HG03565 (cell line): ENCODE data around the gene OSBPL3.

Experiments used
- ATAC-seq: cut with Tn5 transposase; IDR thresholded peaks from one replicate; pipeline ENCODE4 v1.9.1; 2021; ENCODE audit warnings: mild to moderate bottlenecking, moderate library complexity; ENCODE audit not compliant: unreplicated experiment

Gene OSBPL3

GRCh38 chr7:24833549-24833948 is 146.4 kb downstream of the OSBPL3 start:
- ATAC-seq, result no peak

DNA sequence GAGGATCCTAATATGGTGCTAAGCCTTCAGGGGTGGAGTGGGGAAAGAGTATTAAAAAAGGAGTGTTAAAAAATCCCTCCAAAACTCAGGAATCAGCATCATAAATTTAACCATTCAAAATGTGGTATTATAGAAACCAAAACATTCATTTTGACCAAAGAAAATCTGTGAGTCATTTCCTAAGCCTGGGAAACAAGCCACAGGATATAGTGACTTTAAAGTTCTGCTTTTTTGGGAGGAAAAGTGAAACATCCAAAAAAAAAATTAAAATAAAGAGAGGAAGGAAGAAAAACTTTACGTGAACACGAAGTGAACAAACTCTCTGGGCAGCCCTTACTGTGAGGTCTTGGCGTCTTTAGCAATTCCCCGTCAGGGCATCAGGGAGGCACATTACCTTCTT is 148.7 kb downstream of the OSBPL3 start:
- ATAC-seq, result no peak

- ATAC-seq, result no peak
Measured at GRCh38 chr7:24830440-24831050, 149.4 kb downstream of the OSBPL3 start.

DNA sequence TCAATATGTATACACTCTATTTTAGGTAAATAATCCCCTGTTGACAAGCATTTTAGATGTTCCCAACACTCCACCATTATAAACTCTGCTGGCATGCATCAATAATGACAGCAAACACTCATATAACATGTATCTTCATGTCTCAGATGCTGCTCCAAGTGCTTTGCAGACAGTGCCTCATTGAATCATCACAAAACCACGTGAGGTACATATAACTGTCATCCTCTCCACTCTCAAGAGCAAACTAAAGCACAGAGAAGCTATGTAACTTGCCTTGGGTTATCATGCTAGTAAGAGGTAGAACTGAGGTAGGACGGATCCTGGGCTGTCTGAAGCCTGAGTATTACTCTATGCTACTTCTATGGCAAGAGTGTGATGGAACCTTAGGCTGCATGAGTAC is 150.2 kb downstream of the OSBPL3 start:
- ATAC-seq, result no peak

- ATAC-seq, result no peak
Measured at GRCh38 chr7:24828891-24829661, 150.9 kb downstream of the OSBPL3 start.

GRCh38 chr7:24827589-24827988 is 152.4 kb downstream of the OSBPL3 start:
- no peak for ATAC-seq

- no peak for ATAC-seq
Measured at GRCh38 chr7:24827027-24827426, 153.0 kb downstream of the OSBPL3 start.

- no peak for ATAC-seq
Measured at GRCh38 chr7:24826662-24827020, 153.3 kb downstream of the OSBPL3 start.

- ATAC-seq, result no peak
Measured at GRCh38 chr7:24825931-24826661, 153.9 kb downstream of the OSBPL3 start.

DNA sequence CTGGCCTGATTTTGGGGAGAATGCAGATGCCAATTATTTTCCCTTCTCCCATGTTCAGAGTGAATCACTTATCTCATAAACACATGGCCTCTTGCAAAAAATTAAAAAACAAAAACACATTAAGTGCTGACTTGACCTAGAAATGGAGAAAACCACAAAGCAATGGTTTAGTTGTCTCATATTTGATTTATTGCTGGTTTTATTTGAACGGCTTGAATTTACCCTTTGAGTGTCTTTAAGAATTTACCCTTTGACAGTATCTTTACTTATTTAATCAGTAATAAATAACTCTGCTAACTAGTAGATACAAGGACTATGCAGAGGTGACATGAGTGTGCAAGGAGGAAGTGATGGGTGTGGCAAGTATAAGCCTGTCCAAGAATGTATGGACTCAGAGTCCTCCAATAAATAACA is 154.6 kb downstream of the OSBPL3 start:
- no peak for ATAC-seq

- no peak for ATAC-seq
Measured at GRCh38 chr7:24824896-24825295, 155.1 kb downstream of the OSBPL3 start.

- no peak for ATAC-seq
Measured at GRCh38 chr7:24824400-24824799, 155.6 kb downstream of the OSBPL3 start.

DNA sequence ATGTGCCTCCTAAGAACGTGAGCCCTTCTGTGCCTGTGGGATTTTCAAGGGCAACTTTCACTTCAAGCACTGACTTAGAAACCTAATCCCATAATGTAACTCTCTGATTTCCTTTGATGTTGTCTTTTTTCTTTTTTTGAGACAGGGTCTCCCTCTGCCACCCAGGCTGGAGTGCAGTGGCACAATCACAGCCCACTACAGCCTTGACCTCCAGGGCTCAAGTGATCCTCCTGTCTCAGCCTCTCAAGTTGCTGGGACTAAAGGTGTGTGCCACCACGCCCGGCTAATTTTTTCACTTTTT is 158.3 kb downstream of the OSBPL3 start:
- ATAC-seq, result no peak

- ATAC-seq, result peak; percentile 65
Measured at GRCh38 chr7:24821045-24821753, 158.8 kb downstream of the OSBPL3 start.

DNA sequence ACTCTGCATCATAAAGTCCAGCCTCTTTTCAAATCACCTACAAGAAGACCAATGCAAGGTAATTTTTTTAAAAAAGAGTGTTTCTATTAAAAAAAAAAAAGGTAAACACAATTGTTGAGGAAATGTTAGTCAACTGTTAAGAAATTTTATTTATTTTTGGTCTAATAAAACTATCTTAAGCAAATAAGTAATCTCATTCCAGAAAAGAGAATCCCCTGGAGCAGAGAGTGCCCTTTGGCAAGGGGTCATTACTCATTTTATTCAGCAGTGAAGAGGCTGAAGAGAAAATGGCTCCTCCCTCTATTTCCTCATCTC is 159.3 kb downstream of the OSBPL3 start:
- ATAC-seq, result no peak

- ATAC-seq, result peak; percentile 47
Measured at GRCh38 chr7:24819916-24820689, 159.9 kb downstream of the OSBPL3 start.

- no peak for ATAC-seq
Measured at GRCh38 chr7:24817339-24817738, 162.6 kb downstream of the OSBPL3 start.

GRCh38 chr7:24816868-24817267 is 163.1 kb downstream of the OSBPL3 start:
- no peak for ATAC-seq

DNA sequence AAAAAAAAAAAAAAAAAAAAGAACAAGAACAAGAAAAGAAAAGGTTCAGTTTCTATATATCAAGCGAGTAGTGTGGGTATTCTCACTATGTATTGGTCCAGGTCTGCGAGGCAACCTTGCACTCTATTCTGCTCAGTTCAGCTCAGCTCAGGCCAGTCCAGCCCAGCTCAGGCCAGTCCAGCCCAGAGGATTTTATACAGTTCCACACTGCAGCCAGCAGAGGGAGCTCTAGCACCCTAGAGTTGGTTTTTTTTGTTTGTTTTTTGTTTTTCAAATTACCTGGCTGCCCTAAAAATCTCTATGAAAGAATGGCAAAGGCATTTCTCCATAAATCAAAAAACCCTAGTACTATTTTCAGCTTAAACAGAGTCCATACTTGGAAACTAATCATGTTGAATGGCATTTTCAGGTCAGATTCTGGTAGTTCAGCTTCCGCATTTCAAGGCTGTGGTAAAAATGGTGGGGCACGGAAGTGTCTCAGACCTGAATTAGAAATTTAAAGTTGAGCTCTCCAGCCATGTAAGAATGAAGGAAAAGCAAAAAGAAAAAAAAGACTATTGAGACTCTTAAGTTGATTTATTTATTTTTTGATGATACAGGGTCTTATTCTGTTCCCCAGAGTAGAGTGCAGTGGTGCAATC is 167.6 kb downstream of the OSBPL3 start:
- ATAC-seq, result no peak

GRCh38 chr7:24808518-24808917 is 171.5 kb downstream of the OSBPL3 start:
- ATAC-seq, result no peak

GRCh38 chr7:24802300-24802699 is 177.7 kb downstream of the OSBPL3 start:
- ATAC-seq, result no peak
